ENCODE results near the gene NEK6. TPM values are rescaled to one million over a fixed set of nuclear protein-coding genes. Genes with fewer than 3 reads are reported as not detected.

Gene NEK6
- total and polyA plus RNA-seq, 4 donors, result 19.0 to 86.2 (median 53.1) TPM

GRCh38 chr9:124376329-124376728 lies 118.6 kb downstream of the NEK6 start:
- H3K9me3 ChIP-seq (ENCODE audit: control insufficient read depth in 4 of 4, insufficient read depth in 3 of 4, low read length in 3 of 4), result peaks cover 0 to 2% (median 0%) of the 10 kb centered on the region in 4 donors
- H3K4me3 ChIP-seq, result no peak overlapping the region
- TF ChIP-seq, protein P1, sequence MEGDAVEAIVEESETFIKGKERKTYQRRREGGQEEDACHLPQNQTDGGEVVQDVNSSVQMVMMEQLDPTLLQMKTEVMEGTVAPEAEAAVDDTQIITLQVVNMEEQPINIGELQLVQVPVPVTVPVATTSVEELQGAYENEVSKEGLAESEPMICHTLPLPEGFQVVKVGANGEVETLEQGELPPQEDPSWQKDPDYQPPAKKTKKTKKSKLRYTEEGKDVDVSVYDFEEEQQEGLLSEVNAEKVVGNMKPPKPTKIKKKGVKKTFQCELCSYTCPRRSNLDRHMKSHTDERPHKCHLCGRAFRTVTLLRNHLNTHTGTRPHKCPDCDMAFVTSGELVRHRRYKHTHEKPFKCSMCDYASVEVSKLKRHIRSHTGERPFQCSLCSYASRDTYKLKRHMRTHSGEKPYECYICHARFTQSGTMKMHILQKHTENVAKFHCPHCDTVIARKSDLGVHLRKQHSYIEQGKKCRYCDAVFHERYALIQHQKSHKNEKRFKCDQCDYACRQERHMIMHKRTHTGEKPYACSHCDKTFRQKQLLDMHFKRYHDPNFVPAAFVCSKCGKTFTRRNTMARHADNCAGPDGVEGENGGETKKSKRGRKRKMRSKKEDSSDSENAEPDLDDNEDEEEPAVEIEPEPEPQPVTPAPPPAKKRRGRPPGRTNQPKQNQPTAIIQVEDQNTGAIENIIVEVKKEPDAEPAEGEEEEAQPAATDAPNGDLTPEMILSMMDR (IDR thresholded peaks at IDR 0.05; ENCODE audit: control extremely low read depth, extremely low read depth), result no peak
- peaks cover 0 to 12% (median 7%) of the 10 kb centered on the region in 4 donors for H3K36me3 ChIP-seq (ENCODE audit: control insufficient read depth in 4 of 4, insufficient read depth in 4 of 4, low read length in 4 of 4)
- no peak for DNase-seq
- H3K4me1 ChIP-seq (ENCODE audit: control insufficient read depth in 5 of 5, insufficient read depth in 5 of 5, low read length in 5 of 5), result peaks cover 0 to 13% (median 1%) of the 10 kb centered on the region in 5 donors
- ATAC-seq (ENCODE audit: insufficient read depth, low FRiP score), result no peak
- WGBS, 2 donors, result 59 to 77% methylated on average over 1 of the region's 1 CpG
- no peaks in the 10 kb centered on the region for H3K27me3 ChIP-seq (ENCODE audit: control insufficient read depth in 3 of 3, insufficient read depth in 3 of 3, low read length in 2 of 3)
- H3K9ac ChIP-seq (ENCODE audit: insufficient read depth in 1 of 2, low read length in 2 of 2), result no peak overlapping the region
- no peak overlapping the region for H3K27ac ChIP-seq (ENCODE audit: low read depth in 1 of 2, low read length in 1 of 2)

DNA sequence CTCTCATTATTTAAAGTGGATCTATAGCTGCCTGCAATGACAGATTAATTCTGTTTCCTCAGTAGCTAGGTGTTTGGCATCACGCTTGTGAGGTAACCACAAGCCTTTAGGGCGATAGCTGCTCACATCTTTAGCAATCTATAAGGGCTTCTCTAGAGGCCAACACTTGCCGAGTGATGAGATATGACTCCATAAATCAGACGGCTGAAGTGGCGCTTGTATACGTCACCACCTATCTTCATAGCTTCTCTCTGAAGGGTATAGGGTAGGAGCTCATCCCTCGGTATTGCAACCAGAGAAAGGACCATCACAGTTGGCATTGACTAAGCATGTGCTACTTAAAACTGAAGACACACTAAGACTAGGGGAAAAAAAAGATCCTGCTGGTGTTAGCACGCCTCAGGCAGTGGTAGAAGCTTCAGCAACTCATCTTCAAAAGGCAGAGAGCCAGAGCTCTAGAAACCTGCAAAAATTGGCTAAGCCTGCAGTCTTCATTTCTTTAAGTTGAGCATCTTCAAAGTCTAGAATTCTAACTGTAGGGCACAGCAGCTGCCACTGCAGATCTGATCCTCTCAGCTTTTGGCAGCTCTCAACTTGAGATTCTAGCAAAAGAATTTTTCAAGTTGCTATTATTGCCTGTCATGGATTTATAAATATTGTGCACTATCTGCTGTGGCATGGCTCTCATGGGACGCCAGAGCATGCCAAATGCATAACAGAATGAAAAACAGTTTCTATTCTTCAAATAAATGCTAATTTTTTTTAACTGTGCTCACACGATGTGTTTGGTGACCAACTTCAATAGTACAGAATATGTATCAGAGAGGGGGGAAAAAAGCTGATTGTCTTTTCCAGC lies 120.0 kb downstream of the NEK6 start:
- Histone ChIP-seq H3K4me3 (no peak overlapping the region), H3K27ac (ENCODE audit: low read depth in 1 of 2, low read length in 1 of 2) (no peak overlapping the region), H3K9me3 (ENCODE audit: control insufficient read depth in 4 of 4, insufficient read depth in 3 of 4, low read length in 3 of 4) (peaks cover 0 to 2% (median 0%) of the 10 kb centered on the region in 4 donors), H3K27me3 (ENCODE audit: control insufficient read depth in 3 of 3, insufficient read depth in 3 of 3, low read length in 2 of 3) (no peaks in the 10 kb centered on the region), H3K36me3 (ENCODE audit: control insufficient read depth in 4 of 4, insufficient read depth in 4 of 4, low read length in 4 of 4) (peaks cover 0 to 12% (median 8%) of the 10 kb centered on the region in 4 donors), H3K9ac (ENCODE audit: insufficient read depth in 1 of 2, low read length in 2 of 2) (no peak overlapping the region), H3K4me1 (ENCODE audit: control insufficient read depth in 5 of 5, insufficient read depth in 5 of 5, low read length in 5 of 5) (peaks cover 0 to 13% (median 3%) of the 10 kb centered on the region in 5 donors)
- ATAC-seq (ENCODE audit: insufficient read depth, low FRiP score) (no peak), DNase-seq (no peak)
- 74 to 78% methylated on average over 10 of the region's 10 CpGs for WGBS, 2 donors
- TF ChIP-seq, protein P1 (IDR thresholded peaks at IDR 0.05; ENCODE audit: control extremely low read depth, extremely low read depth), result no peak

DNA sequence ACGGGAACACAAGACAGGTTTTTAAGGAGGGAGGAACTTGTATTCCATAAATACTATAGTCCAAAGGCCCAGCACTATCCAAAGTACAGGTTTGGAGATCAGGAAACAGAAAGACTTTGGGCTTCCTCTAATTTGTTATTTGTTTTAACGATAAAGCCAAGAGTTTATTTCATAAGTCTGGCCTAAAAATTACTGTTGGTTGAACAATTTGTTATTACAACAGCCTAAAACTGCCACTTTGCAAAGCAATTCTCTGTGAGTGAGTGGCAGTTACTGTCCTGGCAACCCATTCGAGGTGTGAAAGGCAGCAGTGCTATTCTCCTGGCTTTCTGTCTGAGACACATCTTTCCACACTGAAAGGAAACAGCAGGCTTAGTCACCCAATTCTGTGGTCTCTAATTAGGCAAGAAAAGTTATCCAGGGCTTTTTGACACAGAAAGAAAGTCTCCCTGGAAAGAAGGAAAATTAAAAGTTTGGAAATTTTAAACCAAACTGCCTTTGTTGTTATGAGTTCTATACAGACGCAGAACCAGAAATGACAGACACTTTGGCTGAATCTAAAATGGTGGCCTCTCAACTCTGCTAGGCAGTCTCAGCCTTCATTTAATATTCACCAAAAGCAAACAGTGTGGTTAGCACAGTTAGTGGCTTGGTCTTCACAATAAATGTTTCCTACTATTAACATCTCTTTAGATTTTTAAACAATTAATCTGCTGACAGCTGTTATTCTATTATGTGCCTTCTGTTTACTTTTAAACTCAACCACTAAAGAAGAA lies 123.6 kb downstream of the NEK6 start:
- H3K9ac ChIP-seq (ENCODE audit: insufficient read depth in 1 of 2, low read length in 2 of 2), result no peak overlapping the region
- H3K27ac ChIP-seq (ENCODE audit: low read depth in 1 of 2, low read length in 1 of 2), result no peak overlapping the region
- no peak overlapping the region for H3K4me3 ChIP-seq
- peaks cover 4 to 13% (median 9%) of the 10 kb centered on the region in 4 donors for H3K36me3 ChIP-seq (ENCODE audit: control insufficient read depth in 4 of 4, insufficient read depth in 4 of 4, low read length in 4 of 4)
- peaks cover 0 to 18% (median 3%) of the 10 kb centered on the region in 5 donors for H3K4me1 ChIP-seq (ENCODE audit: control insufficient read depth in 5 of 5, insufficient read depth in 5 of 5, low read length in 5 of 5)
- H3K27me3 ChIP-seq (ENCODE audit: control insufficient read depth in 3 of 3, insufficient read depth in 3 of 3, low read length in 2 of 3), result no peaks in the 10 kb centered on the region
- no peaks in the 10 kb centered on the region for H3K9me3 ChIP-seq (ENCODE audit: control insufficient read depth in 4 of 4, insufficient read depth in 3 of 4, low read length in 3 of 4)
- DNase-seq (no peak), ATAC-seq (ENCODE audit: insufficient read depth, low FRiP score) (no peak)
- TF ChIP-seq, protein P1 (IDR thresholded peaks at IDR 0.05; ENCODE audit: control extremely low read depth, extremely low read depth), result no peak
- WGBS, 2 donors, result 33 to 60% methylated on average over 4 of the region's 4 CpGs
